HEK293T (cell line): ENCODE data around the gene PIGU.

Experiments
- ARNT ChIP-seq: fragments of 450-650 bp; IDR thresholded peaks from 2 replicates; pipeline ENCODE4 v1.6.1; 2017; ENCODE audit warnings: mild to moderate bottlenecking
- BHLHE40 ChIP-seq: fragments of 450-650 bp; IDR thresholded peaks from 2 replicates; pipeline ENCODE4 v1.6.1; 2016; ENCODE audit warnings: mild to moderate bottlenecking, moderate library complexity, borderline replicate concordance
- CTBP1 ChIP-seq: fragments of 450-650 bp; IDR thresholded peaks from 2 replicates; pipeline ENCODE4 v1.6.1; 2016; ENCODE audit warnings: borderline replicate concordance
- ELF4 ChIP-seq: fragments of 450-650 bp; IDR thresholded peaks from 2 replicates; pipeline ENCODE4 v1.6.1; 2017; ENCODE audit warnings: antibody characterized with exemption
- FOXA1 ChIP-seq: fragments of 450-650 bp; IDR thresholded peaks from 2 replicates; pipeline ENCODE4 v1.6.1; 2016; ENCODE audit warnings: mild to moderate bottlenecking
- FOXK2 ChIP-seq: fragments of 450-650 bp; IDR thresholded peaks from 2 replicates; pipeline ENCODE4 v1.6.1; 2016; ENCODE audit warnings: mild to moderate bottlenecking
- FOXM1 ChIP-seq: fragments of 450-650 bp; IDR thresholded peaks from 2 replicates; pipeline ENCODE4 v1.6.1; 2017; ENCODE audit warnings: mild to moderate bottlenecking, borderline replicate concordance
- HDGF ChIP-seq: fragments of 450-650 bp; IDR thresholded peaks from 2 replicates; pipeline ENCODE4 v1.6.1; 2017; ENCODE audit warnings: antibody characterized with exemption, borderline replicate concordance
- LEF1 ChIP-seq: fragments of 450-650 bp; IDR thresholded peaks from 2 replicates; pipeline ENCODE4 v1.6.1; 2017; ENCODE audit warnings: mild to moderate bottlenecking, borderline replicate concordance
- NFRKB ChIP-seq: fragments of 450-650 bp; IDR thresholded peaks from 2 replicates; pipeline ENCODE4 v1.6.1; 2016; ENCODE audit warnings: mild to moderate bottlenecking, moderate library complexity
- PKNOX1 ChIP-seq: fragments of 450-650 bp; IDR thresholded peaks from 2 replicates; pipeline ENCODE4 v1.6.1; 2016
- SP1 ChIP-seq: fragments of 450-650 bp; IDR thresholded peaks from 2 replicates; pipeline ENCODE4 v1.6.1; 2017
- SUZ12 ChIP-seq: fragments of 450-650 bp; IDR thresholded peaks from 2 replicates; pipeline ENCODE4 v1.6.1; 2016; ENCODE audit warnings: mild to moderate bottlenecking
- TARDBP ChIP-seq: fragments of 450-650 bp; IDR thresholded peaks from 2 replicates; pipeline ENCODE4 v1.6.1; 2016

GRCh38 chr20:34604980-34605788 is 71.7 kb downstream of the PIGU start:
- TF ChIP-seq CTBP1: no peak
- no peak for TF ChIP-seq ELF4
- TF ChIP-seq FOXA1: no peak
- TF ChIP-seq SUZ12: no peak
- no peak for TF ChIP-seq FOXM1
- no peak for TF ChIP-seq BHLHE40
- TF ChIP-seq SP1: no peak
- no peak for TF ChIP-seq TARDBP
- TF ChIP-seq NFRKB: no peak
- TF ChIP-seq LEF1: no peak
- no peak for TF ChIP-seq ARNT
- no peak for TF ChIP-seq FOXK2
- no peak for TF ChIP-seq PKNOX1
- no peak for TF ChIP-seq HDGF
